Measurements from ENCODE around the gene CRY2.

Gene CRY2

GRCh38 chr11:45930951-45931570 lies 83.8 kb downstream of the CRY2 start:
- no peak for DNase-seq (ENCODE audit: low spot score)

GRCh38 chr11:45931739-45932138 lies 84.5 kb downstream of the CRY2 start:
- no peak for DNase-seq (ENCODE audit: low spot score)

GRCh38 chr11:45932217-45932616 lies 84.9 kb downstream of the CRY2 start:
- DNase-seq (ENCODE audit: low spot score), result no peak
